AG20443 (cell line): ENCODE measurements around the gene DHX58.

Experiments used
- DNase-seq: peaks from one replicate; pipeline ENCODE4 v3.0.0; 2012; ENCODE audit warnings: low spot score, mixed read lengths

The DHX58 gene

DNA sequence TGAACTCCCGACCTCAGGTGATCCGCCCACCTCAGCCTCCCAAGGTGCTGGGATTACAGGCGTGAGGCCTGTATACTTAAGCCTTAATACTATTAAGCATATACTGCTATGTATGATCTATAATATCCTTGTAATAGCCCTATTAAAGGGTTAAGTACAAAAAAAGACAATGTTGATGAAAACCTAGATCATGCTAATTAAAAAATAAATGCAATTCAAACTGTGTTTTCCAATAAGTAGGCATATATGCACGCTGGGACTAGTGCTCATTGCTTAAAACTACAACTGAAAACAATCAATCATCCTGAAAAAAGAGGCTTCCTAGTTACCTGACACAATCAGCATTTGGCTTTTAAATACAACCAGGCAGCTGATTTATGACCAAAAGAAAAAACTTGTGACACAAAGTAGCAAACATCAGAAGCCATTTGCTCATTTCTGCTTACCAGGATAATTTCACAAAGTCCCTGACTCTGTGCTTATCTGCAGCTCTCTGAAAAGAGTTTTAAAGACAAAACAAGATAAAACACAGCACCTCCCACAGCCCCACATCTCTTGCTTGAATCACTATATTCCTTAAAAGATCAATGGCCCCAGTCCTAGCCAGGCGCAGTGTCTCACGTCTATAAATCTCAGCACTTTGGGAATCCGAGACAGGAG, 25.3 kb downstream of the DHX58 start:
- no peak for DNase-seq

DNA sequence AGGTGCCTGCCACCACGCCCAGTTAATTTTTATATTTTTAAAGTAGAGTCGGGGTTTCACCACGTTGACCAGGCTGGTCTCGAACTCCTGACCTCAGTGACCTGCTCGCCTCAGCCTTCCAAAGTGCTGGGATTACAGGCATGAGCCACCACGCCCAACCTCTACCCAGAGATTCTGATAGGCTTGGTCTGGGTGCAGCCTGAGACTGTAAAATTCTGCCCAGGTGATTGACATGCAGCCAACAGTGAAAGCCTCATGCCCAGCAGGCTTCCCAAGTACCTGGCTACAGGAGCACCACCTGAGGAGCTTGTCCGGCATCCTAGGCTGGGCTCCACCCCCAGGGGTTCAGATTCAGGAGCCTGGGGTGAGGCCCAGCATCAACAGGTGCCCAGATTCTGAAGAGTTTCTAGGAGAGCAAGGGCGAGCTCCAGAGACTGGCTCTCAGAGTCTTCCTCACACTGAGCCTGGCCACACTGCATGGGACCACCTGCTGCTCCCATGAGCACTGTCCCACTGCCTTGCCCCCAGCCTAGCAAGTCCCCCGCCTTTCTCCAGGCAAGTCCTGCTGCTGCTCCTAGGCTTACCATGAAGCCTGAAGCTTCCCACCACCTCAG, 30.9 kb downstream of the DHX58 start:
- no peak for DNase-seq

DNA sequence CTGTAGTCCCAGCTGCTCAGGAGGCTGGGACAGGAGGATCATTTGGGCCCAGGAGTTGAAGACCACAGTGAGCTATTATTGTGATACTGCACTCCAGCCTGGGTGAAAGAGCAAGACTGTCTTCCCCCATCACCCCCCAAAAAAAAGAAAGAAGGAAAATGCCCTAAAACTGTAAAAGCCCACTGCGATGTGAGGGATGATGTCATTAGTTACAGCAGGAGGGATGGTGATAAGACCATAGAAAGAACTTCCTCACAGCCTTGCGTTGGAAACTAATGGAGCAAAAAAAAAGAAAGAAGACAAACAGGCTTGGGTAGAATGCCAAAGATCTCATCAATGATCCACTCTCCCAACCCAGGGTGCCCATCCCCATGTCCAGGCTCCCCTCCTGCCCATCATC, 33.0 kb downstream of the DHX58 start:
- no peak for DNase-seq

DNA sequence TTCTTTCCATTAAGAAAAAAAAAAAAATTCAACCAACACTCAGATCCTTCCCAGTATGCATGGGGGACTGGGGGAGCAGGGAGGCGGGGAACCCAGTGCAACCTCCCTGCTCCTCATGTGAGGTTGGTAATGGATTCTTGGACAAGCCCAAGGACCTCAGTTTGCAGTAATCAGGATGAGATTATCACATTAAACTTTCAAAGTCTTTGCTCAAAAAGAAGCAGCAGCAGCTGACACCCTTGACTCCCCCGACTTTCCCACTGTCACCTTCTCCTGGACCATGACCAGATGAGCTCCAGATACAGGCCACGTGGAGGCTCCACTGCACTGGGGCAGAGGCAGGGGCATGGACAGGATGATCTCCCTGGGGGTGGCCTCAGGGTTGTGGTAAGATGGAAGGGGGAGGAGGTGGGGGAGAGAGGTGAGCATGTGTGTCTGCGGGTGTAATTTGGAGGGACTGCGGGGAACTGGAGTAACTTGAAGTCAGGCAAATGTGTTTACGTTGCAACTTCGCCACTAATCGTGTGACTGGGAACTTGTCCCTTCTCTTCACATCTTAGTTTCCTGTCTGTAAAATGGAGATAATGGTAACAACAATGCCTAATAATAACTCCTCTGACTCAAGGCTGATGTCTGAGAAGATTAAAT, 34.0 kb downstream of the DHX58 start:
- no peak for DNase-seq

DNA sequence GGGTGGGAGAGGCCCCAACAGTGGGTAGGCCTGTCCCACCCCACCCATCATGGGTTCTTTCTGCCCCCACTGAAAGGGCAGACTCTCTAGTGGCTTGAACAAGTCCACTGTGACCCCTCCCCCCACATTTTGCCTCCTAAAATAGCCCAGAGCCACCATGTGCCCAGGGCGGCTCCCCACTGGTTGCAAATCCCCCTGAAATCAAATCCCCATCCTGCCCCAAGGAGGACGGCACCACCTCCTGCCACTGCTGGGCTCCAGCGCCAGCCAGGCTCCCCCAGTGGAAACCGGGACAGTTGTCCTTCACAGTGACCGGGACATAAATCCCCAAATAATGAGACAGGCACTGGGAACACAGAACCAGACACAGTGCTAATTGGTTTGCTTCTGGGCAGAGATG, 34.8 kb downstream of the DHX58 start:
- DNase-seq = no peak

DNA sequence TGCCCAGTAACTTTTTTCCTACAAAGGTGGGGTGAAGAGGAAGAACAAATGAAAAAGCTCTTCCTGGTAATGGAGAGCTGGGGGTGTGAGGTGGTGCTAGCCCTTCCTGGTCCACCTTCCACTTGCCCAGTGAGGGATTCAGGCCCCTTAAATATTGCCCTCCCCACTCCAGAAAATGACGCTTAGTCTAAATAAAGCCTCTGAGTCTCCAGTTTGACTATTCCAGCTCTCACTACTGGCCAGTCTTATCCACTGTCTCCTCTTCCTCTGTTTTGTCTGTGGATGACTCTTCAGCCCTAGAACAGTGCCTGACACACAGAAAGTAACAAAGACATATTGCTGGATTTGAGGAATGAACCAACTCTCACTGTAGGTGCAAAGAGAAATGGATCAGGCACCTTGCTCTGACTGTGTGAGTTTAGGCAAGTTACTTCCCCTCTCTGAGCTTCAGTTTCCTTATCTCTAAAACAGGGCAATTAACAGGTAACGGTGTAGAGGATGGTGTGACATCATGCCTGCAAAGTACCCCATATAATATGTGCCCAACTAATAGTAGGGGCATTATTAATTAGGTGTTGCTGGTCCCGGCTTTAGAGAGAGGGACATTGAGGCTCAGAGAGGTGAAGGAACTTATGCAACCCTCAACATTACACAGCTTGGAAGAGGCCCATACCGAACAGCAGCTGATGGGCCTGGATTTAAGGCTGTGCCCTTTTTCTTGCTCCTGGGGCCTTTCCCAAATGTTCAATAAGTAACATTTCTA, 35.5 kb downstream of the DHX58 start:
- DNase-seq = no peak

DNA sequence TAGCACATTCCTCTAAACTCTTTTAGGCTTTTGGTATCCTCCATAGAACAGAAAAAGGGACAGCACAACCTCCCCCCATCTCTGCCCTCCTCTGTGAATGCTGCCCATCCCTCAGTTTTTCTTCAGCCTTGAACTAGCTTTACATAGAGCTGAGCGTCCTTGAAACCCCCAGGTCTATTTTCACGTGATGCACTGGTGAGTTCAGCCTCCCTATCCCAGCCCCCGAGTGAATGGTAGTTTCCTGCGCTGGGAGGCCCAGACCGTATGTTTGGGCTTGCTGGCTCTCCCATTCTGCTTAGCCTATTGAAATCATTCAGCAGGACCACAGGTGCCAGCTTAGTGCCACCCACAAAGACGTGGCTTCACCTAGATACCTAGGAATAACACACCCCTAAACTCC, 36.7 kb downstream of the DHX58 start:
- no peak for DNase-seq

DNA sequence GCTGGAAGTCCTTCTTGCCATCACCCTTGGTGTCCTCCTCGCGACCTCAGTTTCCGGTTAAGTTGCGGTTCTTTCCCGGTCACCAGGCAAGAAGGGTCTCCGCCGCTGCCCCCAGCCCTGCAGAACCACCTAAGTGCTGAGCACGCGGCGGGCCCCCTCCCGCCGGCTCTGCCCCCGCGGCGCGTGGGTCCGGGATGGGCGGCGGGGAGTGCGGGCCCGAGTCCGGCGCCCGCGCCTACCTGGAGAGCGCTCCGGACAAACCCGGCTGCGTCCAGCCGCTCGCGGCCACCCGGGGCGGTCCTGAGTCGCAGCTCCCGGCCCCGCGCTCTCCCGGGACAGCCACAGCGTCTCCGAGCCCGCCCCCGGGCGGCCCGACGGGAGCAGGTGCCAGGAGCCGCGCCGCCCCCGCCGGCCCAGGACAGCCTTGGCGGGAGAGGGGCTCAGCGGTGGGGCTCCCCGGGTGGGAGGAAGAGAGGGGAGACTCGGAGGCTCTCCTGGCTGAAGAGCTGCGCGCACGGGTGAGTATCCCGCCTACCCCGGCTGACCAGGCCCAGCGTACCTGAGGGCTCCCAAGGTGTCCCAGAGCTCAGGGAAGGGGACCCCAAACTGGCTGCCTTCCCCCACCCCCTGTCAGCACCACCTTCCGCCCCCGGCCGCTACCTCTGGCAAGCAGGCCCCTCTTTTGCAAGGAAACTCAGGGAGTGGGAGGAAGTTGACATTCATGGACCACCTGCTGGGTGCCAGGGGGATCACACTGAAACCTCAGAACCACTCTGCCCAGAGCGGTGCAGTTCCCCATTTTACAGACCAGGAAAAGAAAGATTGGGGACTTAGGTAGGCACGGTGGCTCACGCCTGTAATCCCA, 40.0 kb downstream of the DHX58 start:
- peak; percentile 45 for DNase-seq

DNA sequence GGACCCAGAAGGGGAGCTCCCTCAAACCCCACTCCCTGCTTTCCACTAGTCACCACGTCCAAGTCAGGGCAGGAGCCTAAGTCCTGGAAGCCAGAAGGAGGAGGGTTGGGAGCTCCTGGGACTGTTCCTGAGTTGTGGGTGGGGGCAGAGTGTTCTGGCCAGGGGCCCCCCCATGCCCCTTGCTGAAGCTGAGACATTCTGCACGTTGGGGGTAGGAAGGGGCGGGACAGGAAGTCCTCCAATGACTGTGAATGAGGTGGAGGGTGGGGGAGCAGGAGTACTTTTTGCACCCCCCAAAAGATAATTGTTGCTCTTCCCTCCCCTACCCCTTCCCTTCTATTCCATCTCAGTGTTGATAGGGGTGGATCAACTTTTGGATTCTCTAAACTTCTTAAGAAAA, 40.7 kb downstream of the DHX58 start:
- no peak for DNase-seq

DNA sequence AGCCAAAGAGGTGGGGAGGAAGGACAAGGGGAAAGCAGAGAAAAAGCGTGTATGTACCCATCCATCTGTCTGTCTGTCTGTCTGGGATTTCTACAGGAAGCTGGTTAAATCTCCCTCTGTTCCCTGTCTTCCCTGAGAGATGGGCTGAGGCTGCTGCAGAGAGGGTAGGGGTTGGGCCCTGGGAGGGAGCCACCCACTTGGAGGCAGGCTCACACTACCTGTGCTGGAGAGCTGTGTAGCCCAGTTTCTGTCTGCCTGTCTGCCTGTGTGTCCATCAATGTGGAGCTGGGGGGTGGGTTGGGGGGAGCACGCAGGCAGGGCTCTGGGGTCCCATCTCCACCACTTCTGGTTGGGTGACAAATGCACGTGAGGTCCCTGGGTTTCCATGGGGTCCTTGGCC, 43.5 kb downstream of the DHX58 start:
- DNase-seq = no peak

DNA sequence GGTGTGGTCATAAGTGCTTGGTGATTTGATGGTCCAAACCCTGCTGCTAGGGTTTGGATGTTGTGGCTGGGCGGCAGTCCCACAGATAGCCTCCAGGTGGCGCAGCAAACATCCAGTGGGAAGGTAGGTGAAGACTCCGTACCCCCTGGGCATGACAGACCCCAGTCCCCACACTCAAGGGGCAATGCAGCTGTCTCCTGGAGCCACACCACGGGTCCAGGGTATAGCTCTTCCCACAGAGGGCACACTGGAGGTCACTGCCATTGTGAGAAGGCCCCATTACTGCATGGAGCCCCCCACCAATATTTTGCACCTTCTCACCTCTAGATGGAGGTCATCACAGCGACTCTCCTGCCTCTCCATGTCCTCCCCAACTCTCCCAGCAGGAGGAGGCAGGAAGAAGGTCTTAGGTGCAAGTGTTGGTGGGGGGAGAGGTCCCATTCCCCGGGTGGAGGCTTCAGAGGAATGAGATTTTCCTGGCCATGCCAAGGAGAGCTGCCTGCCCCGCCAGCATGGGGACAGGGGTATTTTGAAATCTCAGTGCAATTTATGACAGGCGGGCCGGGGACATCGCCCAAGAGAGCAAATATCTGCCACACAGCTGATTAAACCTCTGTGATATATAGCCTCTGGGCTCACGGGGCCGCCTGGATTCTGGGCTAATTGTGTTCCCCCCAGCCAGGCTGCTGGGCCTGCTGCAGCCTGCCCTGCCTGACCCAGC, 45.0 kb downstream of the DHX58 start:
- DNase-seq = peak; percentile 77

DNA sequence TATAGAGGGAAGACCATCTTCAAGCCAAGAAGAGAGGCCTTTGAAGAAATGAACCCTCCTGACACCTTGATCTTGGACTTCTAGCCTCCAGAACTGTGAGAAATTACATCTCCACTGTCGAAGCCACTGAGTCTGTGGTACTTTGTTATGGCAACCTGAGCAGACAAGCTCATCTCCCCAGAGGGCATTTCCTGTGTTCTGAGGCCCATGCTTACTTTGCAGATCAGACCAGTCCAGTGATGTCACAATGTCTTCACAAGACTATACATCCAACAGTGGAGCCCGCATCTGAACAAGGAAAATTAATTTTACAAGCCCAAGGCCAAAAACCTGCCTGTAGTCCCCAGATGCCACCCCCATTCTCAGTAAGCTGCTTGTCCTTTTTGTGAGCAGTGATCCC, 47.3 kb downstream of the DHX58 start:
- no peak for DNase-seq

DNA sequence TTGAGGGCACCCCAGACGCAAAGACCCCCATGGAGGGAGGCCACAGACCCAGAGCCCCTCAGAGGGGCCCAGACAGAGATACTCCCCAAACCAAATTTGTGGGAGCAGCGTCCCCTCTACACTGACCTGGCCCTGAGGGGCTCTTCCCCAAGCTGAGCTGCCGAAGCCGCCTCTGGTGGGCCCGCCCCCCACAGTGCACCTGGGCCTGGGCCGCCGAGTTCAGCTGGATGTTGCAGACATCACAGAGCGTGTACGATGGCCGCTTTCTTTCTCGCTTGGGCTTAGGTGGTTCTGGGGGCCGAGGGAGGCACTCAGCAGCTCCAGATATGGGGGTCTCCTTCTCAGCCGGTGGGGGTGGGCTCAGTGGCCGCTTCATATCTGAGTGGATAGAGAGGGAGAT, 49.8 kb downstream of the DHX58 start:
- no peak for DNase-seq

DNA sequence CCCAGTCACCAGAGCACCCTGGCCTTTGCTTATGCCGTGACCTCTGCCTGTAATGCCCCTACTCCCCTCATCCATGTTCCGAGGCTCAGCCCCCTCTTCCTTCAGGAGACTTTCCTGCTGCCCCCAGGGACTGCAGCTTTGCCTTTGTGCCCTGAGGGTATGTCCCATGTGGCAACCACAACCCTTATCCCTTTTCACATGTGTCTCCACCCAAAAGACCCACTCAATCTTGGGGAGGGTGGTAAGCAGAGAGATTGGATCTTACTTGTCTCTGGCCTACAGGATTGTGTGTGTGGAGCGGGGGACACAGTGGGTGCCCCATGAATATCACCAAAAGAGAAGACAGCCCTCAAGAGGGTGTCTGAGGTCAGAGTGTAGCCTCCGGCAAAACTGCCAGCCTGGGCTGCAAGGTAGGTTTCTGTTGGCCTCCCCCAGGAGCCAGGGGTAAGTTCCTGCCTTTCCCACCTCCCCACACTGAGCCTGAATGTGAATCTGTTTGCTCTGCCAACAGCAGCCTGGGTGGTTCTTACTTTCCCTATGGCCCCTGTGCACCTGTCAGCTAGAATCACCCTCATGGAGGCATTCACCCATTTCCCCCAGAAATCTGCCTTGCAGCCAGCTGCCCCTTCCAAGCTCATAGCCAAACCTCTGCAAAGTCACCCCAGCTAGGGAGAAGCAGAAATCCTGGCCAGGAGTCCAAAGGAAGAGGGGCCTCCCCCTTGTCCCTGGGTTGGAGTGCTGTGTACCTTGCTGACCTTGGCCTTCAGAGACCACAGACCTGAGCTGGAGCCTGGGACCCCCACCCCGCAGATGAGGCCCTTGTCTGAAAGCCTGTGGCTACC, 50.6 kb downstream of the DHX58 start:
- no peak for DNase-seq

DNA sequence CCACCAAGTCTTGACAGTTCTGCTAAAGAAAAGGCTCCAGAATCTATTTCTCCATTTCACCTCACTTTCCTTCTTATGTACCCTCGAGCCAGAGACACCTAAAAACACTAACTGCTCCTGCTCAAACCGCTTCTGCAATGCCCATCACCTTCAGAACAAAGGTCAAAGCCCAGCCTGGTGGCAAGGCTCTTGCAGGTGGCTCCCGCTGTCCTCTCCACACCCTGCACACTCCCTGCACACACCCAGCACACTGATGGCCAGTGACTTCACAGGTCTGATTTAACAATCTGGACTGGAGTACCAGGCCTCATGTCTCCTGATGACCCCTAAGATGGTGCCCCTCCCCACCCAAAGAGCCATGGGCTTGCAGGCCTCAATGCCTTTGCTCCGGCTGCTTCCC, 52.3 kb downstream of the DHX58 start:
- no peak for DNase-seq

DNA sequence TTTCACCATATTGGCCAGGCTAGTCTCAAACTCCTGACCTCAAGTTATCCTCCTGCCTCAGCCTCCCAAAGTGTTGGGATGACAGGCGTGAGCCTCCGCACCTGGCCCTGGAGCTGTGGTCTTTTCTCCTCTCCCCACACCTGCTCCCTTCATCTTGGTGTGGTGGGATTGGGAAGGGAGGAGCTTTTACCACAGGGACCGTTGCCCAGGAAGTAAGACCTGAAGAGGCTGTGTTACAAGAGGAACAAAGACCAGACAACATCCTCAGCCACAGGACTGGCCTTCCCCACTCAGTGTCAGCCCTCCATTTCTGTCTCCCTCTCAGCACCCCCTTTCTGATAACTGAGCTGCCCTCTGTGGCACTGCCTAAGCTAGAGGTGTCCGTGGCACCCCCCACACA, 52.7 kb downstream of the DHX58 start:
- DNase-seq = no peak

DNA sequence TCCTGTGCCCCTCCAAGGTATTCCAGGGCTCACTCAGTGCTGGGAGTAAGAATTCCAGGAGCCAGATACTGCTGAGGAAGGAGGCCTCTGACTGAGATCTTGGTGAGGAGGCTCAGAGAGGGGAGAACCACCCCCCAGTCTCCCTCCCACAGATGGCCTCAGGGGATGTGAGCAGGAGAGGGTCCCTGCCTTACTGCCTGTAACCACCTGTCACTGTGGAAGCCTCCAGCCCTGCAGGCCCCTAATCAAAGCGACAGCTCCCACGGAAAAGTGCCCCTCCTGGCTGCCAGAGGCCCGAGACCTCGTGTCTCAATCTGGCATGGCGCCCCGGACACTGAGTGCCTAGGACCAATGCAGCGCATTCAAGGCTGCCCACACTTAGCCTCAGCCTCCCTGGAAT, 54.5 kb downstream of the DHX58 start:
- no peak for DNase-seq

DNA sequence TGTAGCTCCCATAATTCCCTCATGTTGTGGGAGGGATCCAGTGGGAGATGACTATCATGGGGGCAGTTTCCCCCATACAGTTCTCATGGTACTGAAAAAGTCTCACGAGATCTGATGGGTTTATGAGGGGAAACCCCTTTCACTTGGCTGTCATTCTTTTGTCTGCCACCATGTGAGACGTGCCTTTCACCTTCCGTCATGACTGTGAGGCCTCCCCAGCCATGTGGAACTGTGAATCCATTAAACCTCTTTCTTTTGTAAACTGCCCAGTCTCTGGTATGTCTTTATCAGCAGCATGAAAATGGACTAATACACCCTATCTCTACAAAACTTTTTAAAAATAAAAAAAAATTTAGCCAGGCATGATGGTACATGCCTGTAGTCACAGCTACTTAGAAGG, 55.9 kb downstream of the DHX58 start:
- DNase-seq = no peak

DNA sequence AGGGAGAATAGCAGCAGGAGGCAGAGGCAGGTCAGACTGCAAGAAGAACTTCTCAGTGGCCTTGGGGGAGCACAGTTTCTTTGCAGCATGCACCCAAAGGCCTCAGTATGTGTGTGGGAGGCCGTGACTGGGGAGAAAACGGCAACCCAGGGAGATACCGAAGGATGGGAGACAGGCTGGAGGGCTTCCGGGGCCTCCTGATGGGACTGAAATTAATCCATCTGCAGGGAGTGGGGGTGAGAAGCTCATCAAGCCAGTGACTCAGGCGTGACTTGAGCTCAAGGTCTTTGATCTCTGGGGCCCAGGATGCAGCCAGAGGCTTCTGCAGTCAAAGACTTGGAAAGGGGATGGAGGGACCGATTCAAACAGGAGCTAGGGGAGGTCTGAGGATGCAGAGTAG, 57.0 kb downstream of the DHX58 start:
- DNase-seq = no peak

DNA sequence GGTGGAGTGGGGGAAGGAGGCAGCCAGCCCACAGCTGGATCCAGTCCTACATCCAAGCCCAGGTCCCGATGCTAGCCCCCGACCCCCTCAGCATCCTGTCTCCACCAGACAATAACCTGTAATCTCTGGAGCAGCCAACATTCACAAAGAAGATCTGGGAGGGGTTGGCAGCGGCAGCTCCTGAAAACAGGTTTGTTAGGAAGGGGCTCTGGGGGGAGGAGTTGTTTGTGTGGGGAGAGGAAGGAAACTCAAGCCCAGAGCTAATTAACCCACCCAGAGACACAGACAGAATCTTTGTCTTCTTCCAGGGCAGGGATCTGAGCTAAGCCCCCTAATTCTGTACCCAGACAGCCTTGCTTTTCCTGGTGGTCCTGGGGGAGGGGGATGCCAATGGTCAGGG, 57.5 kb downstream of the DHX58 start:
- no peak for DNase-seq
